Activated T-helper 17 cell treated with anti-CD3 and anti-CD28 coated beads, Interleukin-2, amount 50 U/mL, for 72 hours (primary cell): Measurements from ENCODE around the gene NTN4. TPM values are rescaled to one million over a fixed set of nuclear protein-coding genes. Genes with fewer than 3 reads are reported as not detected.
A peak's percentile ranks its signal among the peaks of the same experiment; 100 is the strongest.
"Not testable (repeated sequence)": the region's sequence is repeated elsewhere in the genome, so short reads cannot be mapped to it uniquely, and the experiment has no call there.

Experiments
- ATAC-seq: fragments of 150-1000 bp; cut with Tn5 transposase; replicated peaks from 2 replicates; pipeline ENCODE4 v1.10.0; 2021; ENCODE audit warnings: mild to moderate bottlenecking, moderate library complexity
- H3K27ac Mint-ChIP-seq: one replicate; pipeline ENCODE4 v1.8.0; 2022; ENCODE audit warnings: mixed read lengths
- H3K27me3 Mint-ChIP-seq: one replicate; pipeline ENCODE4 v1.8.0; 2022; ENCODE audit warnings: mixed read lengths
- H3K36me3 Mint-ChIP-seq: one replicate; pipeline ENCODE4 v1.8.0; 2022; ENCODE audit warnings: low read depth, mild to moderate bottlenecking, mixed read lengths
- H3K4me1 Mint-ChIP-seq: one replicate; pipeline ENCODE4 v1.8.0; 2022; ENCODE audit warnings: mixed read lengths
- H3K4me3 Mint-ChIP-seq: one replicate; pipeline ENCODE4 v1.8.0; 2022; ENCODE audit warnings: mild to moderate bottlenecking, mixed read lengths
- H3K9me3 Mint-ChIP-seq: one replicate; pipeline ENCODE4 v1.8.0; 2022; ENCODE audit warnings: mixed read lengths
- total RNA-seq, 2 donors: library from RNA; stranded (reverse); gene quantifications; one replicate each; pipeline ENCODE4 v1.2.3, GENCODE V29; 2022

The NTN4 gene
- total RNA-seq, 2 donors from 2014 or later = 0.06 to 0.34 TPM

DNA sequence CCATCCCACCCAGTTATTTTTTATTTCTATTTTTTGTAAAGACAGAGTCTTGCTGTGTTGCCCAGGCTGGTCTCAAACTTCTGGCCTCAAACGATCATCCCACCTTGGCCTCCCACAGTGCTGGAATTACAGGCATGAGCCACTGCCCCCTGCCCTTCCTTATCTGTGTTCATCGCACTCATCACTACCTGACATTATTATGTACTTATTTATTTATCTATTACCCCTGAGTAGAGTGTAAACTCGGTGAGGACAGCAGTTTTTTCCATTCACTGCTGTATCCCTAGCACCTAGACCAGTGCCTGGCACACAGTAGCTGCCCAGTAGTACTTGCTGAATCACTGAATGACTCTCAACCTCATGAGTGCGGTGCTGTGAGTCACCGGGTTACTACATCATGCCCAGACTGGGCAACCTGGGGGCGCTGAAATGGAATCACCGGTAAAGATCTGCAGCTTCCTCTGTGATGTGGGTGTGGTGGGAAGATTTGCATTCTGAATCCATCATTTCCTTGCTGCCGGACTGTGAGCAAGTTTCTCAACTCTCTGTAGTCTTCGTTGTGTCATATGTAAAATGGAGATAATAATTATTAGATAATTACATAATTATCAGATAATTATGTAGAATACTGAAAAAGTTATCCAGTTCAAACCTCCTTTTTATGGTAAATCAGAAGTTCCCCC lies 157.4 kb downstream of the NTN4 start:
- peak; percentile 98 for ATAC-seq
- Mint-ChIP-seq H3K36me3 (no peaks in the 10 kb centered on the region), H3K4me3 (no peak overlapping the region), H3K27ac (no peak overlapping the region), H3K27me3 (no peaks in the 10 kb centered on the region), H3K4me1 (no peaks in the 10 kb centered on the region), H3K9me3 (peaks cover 4% of the 10 kb centered on the region)

DNA sequence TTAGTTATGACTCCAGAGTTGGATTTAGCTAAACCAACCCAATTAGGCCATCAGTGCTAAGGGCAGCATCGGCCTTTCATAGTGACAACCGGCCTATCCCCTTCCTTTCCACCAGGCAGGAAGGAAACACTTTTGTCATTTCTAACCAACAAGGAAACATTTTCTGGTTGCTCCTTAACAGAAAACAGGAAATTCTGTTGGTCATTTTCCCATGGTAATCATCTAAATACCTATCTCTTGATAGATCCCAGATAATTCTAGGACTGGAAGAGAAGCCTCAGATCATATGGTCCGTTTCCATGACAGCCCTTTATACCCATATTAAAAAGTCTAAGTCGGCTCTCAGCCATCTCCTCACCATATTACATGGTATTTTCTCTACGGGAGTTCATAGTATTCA lies 160.1 kb downstream of the NTN4 start:
- H3K4me1 Mint-ChIP-seq = no peaks in the 10 kb centered on the region
- H3K27ac Mint-ChIP-seq = no peak overlapping the region
- no peak for ATAC-seq
- H3K36me3 Mint-ChIP-seq = no peaks in the 10 kb centered on the region
- H3K4me3 Mint-ChIP-seq = no peak overlapping the region
- no peaks in the 10 kb centered on the region for H3K9me3 Mint-ChIP-seq
- no peaks in the 10 kb centered on the region for H3K27me3 Mint-ChIP-seq

DNA sequence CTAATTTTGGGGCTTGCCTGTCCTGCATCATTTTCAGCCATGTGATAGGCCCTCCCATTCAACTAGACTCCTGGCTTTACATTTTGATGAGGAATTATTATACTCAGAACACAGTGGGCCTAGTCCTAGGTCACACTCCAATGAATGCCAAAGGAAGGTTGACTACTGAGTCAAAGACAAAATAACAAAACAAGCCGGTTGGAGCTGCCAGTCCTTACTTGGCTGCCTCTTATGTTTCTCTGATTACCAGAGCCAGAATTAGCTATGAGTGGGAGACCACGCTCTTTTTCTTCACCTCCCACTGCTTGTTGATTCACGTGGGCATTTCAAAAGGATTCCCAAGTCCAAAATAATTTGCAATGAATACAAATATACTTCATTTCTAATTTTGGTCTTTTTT lies 161.2 kb downstream of the NTN4 start:
- H3K27me3 Mint-ChIP-seq = no peaks in the 10 kb centered on the region
- no peak overlapping the region for H3K4me3 Mint-ChIP-seq
- no peaks in the 10 kb centered on the region for H3K4me1 Mint-ChIP-seq
- no peaks in the 10 kb centered on the region for H3K36me3 Mint-ChIP-seq
- H3K27ac Mint-ChIP-seq = no peak overlapping the region
- ATAC-seq = no peak
- H3K9me3 Mint-ChIP-seq = no peaks in the 10 kb centered on the region

DNA sequence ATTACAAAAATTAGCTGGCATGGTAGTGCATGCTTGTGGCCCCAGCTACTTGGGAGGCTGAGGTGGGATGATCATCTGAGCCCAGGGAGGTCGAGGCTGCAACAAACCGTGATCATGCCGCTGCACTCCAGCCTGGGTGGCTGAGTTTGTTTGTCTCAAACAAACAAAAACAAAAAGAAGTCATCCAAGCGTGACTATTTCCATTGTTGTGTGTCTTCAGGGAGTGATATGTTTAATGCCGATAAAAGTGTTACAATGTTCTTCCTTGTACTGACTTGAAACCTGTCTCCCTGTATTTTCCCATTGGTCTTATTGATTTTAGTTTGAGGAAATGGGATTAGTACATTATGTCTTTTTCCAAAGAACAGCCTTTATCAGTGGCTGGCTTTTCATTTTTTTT lies 163.7 kb downstream of the NTN4 start:
- H3K4me3 Mint-ChIP-seq = no peak overlapping the region
- peaks cover 3% of the 10 kb centered on the region for H3K27me3 Mint-ChIP-seq
- no peaks in the 10 kb centered on the region for H3K9me3 Mint-ChIP-seq
- no peak overlapping the region for H3K27ac Mint-ChIP-seq
- H3K4me1 Mint-ChIP-seq = no peaks in the 10 kb centered on the region
- no peak for ATAC-seq
- H3K36me3 Mint-ChIP-seq = no peaks in the 10 kb centered on the region

DNA sequence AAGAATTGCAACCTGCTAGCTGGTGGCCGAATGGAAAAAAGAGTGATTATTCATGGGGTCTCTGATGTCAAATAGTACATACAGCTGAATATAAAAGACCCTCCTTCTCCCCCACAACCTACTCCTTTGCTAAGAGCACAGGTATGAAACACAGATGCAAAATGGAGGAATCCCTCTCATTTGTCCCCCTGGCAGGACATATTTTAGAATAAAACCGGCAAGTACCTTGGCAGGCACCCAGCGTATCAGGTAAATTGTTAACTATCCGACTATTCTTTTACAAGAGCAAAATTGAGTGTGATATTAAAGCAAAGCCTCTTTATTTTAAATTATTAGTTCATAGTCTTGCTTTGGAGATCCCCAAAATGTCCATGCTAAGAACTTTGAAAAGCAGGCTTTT lies 165.6 kb downstream of the NTN4 start:
- H3K4me3 Mint-ChIP-seq = no peak overlapping the region
- H3K27ac Mint-ChIP-seq = no peak overlapping the region
- peaks cover 3% of the 10 kb centered on the region for H3K27me3 Mint-ChIP-seq
- H3K36me3 Mint-ChIP-seq = no peaks in the 10 kb centered on the region
- H3K9me3 Mint-ChIP-seq = no peaks in the 10 kb centered on the region
- no peaks in the 10 kb centered on the region for H3K4me1 Mint-ChIP-seq
- no peak for ATAC-seq

DNA sequence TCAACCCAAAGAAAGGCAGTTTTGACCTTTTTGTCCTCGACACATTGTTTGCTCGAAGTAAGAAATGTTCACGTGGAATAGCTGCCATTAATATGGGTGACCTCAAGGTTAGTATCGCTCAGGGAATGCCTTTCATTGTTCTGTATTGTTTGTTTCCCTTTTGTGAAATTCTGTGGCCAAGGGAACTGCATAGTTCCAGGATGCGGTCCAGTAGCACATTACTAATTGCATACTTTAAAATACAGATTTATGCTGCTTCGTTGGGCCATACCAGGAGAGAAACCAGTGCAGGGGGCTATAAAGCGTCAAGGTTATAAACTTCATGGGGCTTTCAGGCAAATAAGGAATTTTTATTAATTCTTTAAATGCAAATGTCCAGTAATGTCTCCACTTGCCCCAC lies 166.0 kb downstream of the NTN4 start:
- Mint-ChIP-seq H3K36me3 (no peaks in the 10 kb centered on the region), H3K27me3 (peaks cover 3% of the 10 kb centered on the region), H3K9me3 (no peaks in the 10 kb centered on the region), H3K4me3 (no peak overlapping the region), H3K27ac (no peak overlapping the region), H3K4me1 (no peaks in the 10 kb centered on the region)
- no peak for ATAC-seq

DNA sequence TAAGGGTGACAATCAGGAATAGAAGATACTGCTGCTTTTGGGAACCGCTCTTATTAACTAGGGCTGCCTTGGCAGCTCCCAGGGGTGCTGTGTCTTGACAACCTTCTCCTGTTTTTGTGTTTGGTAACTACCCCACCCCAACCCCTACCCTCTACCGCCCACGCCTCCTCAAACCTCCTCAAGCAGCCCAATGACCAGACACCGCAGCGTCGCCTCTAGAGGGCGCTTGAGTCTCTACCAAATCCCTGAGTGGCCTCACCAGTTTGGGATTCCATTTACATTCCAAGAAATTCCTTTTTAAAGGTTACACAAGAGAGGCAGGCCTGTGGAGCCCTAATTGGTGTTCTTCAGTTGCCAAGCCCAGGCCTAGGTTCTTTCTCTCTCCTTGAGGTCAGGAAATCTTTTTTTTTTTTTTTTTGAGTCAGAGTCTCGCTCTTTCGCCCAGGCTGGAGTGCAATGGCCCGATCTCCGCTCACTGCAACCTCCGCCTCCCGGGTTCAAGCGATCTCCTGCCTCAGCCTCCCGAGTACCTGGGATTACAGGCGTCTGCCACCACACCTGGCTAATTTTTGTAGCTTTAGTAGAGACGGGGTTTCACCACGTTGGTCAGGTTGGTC lies 166.9 kb downstream of the NTN4 start:
- Mint-ChIP-seq H3K4me1 (no peaks in the 10 kb centered on the region), H3K27me3 (peaks cover 3% of the 10 kb centered on the region)
- ATAC-seq = peak; percentile 54

DNA sequence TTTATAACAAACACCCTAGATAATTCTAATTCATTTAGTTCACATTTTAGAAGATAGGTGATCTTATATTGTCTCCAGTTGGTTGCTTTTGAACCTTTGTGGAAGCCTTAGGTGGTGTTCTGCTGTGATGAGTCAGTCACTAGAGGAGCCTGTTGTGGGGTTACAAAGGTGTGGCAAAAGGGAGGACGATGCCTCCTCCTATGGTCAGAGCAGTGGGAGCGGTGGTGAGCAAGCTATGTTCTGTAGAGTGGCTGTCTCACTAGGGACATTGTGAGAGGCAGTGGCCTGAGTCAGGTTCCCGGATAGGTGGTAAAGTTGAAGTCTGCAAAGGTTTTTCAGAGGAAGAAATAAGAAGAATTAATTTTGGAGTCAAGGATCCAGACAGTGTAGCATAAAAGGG lies 167.7 kb downstream of the NTN4 start:
- Mint-ChIP-seq H3K27me3 (peaks cover 3% of the 10 kb centered on the region), H3K36me3 (no peaks in the 10 kb centered on the region), H3K4me3 (no peak overlapping the region), H3K9me3 (no peaks in the 10 kb centered on the region), H3K27ac (no peak overlapping the region), H3K4me1 (no peaks in the 10 kb centered on the region)
- no peak for ATAC-seq

More for the DNA sequence above, 166.9 kb downstream of the NTN4 start:
- no peaks in the 10 kb centered on the region for H3K9me3 Mint-ChIP-seq
- H3K36me3 Mint-ChIP-seq = no peaks in the 10 kb centered on the region
- no peak overlapping the region for H3K27ac Mint-ChIP-seq
- H3K4me3 Mint-ChIP-seq = no peak overlapping the region

DNA sequence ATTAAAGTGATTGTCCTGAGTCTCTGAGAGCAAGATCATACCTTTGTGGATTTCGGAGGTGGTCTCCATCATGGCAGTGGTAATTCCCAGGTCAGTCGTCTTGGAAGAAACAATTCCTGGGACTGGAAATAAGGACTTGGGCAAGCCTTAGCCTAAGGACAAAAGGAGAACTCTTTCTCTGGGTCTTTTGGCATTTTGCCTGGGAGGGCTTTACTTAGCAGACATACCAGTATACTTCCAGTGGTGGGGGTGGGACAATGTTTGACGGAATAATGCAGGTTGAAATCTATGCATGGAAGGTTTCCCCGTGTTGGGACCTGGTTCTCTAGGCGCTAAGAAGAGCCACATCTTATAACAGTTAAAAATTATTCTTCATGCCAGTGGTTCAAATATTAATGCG lies 168.8 kb downstream of the NTN4 start:
- Mint-ChIP-seq H3K4me1 (no peaks in the 10 kb centered on the region), H3K27ac (no peak overlapping the region), H3K4me3 (no peak overlapping the region), H3K27me3 (peaks cover 3% of the 10 kb centered on the region), H3K9me3 (no peaks in the 10 kb centered on the region), H3K36me3 (no peaks in the 10 kb centered on the region)
- no peak for ATAC-seq

DNA sequence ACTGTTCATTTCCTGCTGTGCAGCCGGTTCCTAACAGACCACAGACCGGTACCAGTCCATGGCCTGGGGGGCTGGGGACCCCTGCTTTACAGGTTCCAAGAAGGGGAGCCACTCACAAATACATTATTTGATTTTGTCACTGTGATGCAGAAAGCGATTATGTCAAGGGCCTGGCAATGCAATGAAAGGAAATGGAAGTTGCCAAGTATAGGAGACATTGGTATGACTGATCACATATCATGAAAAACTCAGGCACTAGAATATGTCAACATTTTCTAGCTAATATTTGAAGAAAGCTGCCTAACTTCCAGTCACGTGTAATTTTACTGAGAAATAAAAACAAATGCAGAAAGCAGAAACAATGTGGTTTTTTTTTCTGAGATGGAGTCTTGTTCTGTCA lies 170.4 kb downstream of the NTN4 start:
- Mint-ChIP-seq H3K36me3 (no peaks in the 10 kb centered on the region), H3K27me3 (peaks cover 3% of the 10 kb centered on the region), H3K9me3 (no peaks in the 10 kb centered on the region), H3K4me1 (no peaks in the 10 kb centered on the region), H3K27ac (no peak overlapping the region), H3K4me3 (no peak overlapping the region)
- no peak for ATAC-seq

DNA sequence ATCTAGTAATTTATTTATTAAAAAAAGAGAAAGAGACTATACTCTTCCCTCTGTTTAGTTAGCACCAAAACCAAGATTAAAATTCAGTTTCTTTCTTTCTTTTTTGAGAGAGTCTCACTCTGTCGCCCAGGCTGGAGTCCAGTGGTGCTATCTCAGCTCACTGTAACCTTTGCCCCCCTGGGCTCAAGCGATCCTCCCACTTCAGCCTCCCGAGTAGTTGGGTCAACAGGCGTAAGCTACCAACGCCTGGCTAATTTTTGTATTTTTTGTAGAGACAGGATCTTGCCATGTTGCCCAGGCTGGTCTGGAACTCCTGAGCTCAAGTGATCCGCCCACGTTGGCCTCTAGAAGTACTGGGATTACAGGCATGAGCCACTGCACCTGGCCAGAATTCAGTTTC lies 174.1 kb downstream of the NTN4 start:
- H3K4me1 Mint-ChIP-seq, ATAC-seq, H3K27me3 Mint-ChIP-seq, H3K4me3 Mint-ChIP-seq, H3K36me3 Mint-ChIP-seq, H3K9me3 Mint-ChIP-seq, H3K27ac Mint-ChIP-seq: not testable (repeated sequence)

DNA sequence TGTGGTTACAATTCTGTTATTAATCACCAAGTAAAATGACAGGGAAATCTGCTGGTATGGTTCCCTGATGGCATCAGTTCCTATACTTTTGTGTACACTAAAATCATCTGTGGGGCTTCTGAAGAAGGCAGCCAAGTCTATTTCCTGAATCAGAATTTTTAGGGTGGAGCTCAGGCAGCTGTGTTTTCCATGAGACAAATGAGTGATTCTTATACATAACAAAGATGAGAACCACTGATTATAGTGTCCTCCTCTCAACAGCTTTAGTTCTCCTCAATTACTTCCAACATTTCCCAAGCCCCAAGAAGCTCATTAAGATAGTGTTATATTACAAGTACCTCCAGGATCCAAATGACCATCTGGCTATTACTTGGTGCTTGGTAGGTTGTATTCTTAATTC lies 174.8 kb downstream of the NTN4 start:
- no peaks in the 10 kb centered on the region for H3K4me1 Mint-ChIP-seq
- no peak overlapping the region for H3K27ac Mint-ChIP-seq
- H3K36me3 Mint-ChIP-seq = no peaks in the 10 kb centered on the region
- H3K4me3 Mint-ChIP-seq = no peak overlapping the region
- no peaks in the 10 kb centered on the region for H3K27me3 Mint-ChIP-seq
- H3K9me3 Mint-ChIP-seq = no peaks in the 10 kb centered on the region
- ATAC-seq = no peak

DNA sequence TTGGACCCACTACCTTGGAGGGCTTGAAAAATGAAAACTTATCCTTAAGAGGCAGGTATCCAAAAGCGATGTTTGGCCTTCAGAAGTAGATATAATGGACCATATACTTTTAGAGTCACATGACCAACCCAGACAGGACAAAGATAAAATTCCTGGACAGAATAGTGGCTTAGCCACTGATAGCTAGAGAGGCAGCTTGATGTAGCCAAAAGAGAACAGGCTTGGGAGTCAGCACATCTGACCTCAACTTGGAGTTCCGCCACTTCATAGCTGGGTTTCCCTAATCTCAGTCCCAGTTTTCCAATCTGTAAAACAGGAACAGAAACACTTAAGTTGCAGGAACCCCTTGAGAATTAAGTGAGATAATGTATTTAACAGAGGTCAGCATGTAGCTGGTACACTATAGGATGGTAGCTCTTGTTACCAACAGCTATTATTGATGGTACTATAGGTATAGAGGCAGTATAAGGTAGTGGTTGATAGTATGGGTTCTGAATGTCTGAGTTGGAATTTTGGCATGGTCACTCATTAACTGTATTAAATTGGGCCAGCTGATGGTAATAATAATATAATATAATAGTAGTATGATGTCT lies 176.1 kb downstream of the NTN4 start:
- Mint-ChIP-seq H3K27ac (no peak overlapping the region), H3K4me3 (no peak overlapping the region)

DNA sequence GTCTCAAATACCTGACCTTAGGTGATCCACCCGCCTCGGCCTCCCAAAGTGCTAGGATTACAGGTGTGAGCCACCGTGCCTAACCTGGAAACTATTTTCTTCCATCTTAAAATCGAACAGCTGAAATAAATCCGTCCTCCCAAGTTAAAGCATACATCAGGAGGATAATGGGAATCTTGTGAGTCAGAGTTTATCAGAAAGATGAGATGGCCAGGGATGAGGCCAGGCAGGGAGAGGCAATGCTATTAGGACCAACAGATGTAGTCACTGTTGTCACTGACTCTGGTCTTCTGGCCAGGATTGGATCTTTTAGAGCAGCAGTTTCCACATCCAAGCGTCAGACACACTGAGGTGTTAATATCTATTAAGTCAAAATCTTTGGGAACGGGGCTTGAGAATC lies 177.5 kb downstream of the NTN4 start:
- no peaks in the 10 kb centered on the region for H3K4me1 Mint-ChIP-seq
- no peak overlapping the region for H3K27ac Mint-ChIP-seq
- H3K36me3 Mint-ChIP-seq = no peaks in the 10 kb centered on the region
- H3K9me3 Mint-ChIP-seq = no peaks in the 10 kb centered on the region
- no peak overlapping the region for H3K4me3 Mint-ChIP-seq
- no peaks in the 10 kb centered on the region for H3K27me3 Mint-ChIP-seq
- no peak for ATAC-seq

More for the DNA sequence above, 176.1 kb downstream of the NTN4 start:
- H3K9me3 Mint-ChIP-seq = no peaks in the 10 kb centered on the region
- ATAC-seq = no peak
- H3K4me1 Mint-ChIP-seq = no peaks in the 10 kb centered on the region
- no peaks in the 10 kb centered on the region for H3K36me3 Mint-ChIP-seq
- no peaks in the 10 kb centered on the region for H3K27me3 Mint-ChIP-seq

DNA sequence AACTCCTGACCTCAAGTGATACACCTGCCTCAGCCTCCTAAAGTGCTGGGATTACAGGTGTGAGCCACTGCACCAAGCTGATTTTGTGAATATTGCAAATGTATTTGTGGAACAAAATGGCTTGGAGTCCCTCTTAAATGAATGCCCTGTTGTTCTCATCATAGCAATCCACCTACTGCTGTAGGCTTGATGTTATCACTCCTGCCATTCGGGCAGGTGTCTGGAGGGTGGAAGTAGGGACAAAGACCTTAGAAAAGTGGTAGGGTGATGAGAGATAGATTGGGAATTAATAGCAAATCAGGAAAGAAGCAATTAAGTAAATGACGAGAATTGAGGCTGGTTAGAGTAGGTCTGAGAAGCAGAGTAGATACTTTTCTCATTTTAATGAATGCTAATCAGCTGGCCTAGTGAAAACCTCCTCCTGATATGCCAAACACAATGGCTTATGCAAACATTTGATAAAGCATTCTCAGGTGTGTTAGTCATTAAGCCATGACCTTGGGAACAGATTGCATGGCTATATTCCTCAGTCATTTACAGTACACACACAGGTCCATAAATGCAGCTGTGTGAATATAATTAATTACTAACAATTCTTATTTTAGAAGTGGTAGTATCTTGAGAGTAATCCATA lies 178.8 kb downstream of the NTN4 start:
- H3K27me3 Mint-ChIP-seq = no peaks in the 10 kb centered on the region
- H3K4me1 Mint-ChIP-seq = no peaks in the 10 kb centered on the region
- H3K9me3 Mint-ChIP-seq = no peaks in the 10 kb centered on the region
- ATAC-seq = no peak
- H3K27ac Mint-ChIP-seq = no peak overlapping the region
- no peaks in the 10 kb centered on the region for H3K36me3 Mint-ChIP-seq
- no peak overlapping the region for H3K4me3 Mint-ChIP-seq
